NB4 (cell line): Measurements from ENCODE around the gene NAT8L.

ENCODE experiments used
- DNase-seq: peaks from one replicate; pipeline ENCODE4 v3.0.0; 2010; ENCODE audit warnings: low read depth
- H3K4me3 ChIP-seq: one replicate; pipeline ENCODE4 v1.5.1; 2011; ENCODE audit warnings: mild to moderate bottlenecking, low read depth, low read length, moderate library complexity
- MYC ChIP-seq: IDR thresholded peaks from 2 replicates; pipeline ENCODE4 v1.6.1; 2011; ENCODE audit warnings: low read depth, low read length
- POLR2A ChIP-seq: IDR thresholded peaks from 2 replicates; pipeline ENCODE4 v1.6.1; 2011; ENCODE audit warnings: mild to moderate bottlenecking; ENCODE audit not compliant: insufficient read length; ENCODE audit errors: extremely low read depth
- TF ChIP-seq, protein P1 (sequence below): IDR thresholded peaks from one replicate; pipeline ENCODE4 v1.5.1; 2012; ENCODE audit warnings: low read depth, low read length
- TF ChIP-seq, protein P2 (sequence below): IDR thresholded peaks from 2 replicates; pipeline ENCODE4 v1.6.1; 2011; ENCODE audit warnings: low read depth, low read length

The NAT8L gene

DNA sequence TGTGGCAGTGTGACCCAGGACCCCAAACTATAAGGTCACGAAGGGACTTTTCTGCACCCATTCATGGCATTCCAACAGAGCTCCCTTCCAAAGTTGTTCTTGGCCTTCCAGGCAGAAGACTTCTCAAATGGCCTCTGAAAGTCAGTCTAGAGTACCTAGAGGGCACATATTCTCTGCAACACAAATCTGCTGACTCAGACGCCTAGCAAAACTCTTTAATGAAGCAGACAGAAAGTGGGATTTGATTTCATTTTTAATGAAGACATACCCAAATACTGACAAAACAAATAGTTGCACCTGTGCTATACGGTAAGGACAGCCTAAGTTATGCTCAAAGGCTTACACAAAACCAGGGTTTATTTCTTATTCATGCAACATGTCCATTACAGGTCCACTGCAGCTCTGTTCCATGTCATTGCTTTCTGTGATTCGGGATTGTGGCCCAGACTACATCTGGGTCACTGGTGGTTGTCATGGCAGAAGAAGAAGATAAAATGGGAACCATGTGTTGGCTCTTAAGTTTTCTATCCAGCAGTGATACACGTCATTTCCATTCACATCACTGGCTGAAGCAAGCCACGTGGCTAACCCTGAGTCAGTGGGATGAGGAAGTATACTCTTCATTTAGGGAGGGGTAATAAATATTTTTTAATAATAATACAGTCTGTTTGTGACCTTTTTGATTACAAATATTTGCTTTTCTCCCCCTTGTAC is 57.7 kb downstream of the NAT8L start:
- H3K4me3 ChIP-seq, result no peak overlapping the region
- DNase-seq, result no peak

More for the DNA sequence above, 57.7 kb downstream of the NAT8L start:
- TF ChIP-seq, protein P1, sequence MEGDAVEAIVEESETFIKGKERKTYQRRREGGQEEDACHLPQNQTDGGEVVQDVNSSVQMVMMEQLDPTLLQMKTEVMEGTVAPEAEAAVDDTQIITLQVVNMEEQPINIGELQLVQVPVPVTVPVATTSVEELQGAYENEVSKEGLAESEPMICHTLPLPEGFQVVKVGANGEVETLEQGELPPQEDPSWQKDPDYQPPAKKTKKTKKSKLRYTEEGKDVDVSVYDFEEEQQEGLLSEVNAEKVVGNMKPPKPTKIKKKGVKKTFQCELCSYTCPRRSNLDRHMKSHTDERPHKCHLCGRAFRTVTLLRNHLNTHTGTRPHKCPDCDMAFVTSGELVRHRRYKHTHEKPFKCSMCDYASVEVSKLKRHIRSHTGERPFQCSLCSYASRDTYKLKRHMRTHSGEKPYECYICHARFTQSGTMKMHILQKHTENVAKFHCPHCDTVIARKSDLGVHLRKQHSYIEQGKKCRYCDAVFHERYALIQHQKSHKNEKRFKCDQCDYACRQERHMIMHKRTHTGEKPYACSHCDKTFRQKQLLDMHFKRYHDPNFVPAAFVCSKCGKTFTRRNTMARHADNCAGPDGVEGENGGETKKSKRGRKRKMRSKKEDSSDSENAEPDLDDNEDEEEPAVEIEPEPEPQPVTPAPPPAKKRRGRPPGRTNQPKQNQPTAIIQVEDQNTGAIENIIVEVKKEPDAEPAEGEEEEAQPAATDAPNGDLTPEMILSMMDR, result no peak
- TF ChIP-seq POLR2A (no peak), MYC (no peak)
- TF ChIP-seq, protein P2, sequence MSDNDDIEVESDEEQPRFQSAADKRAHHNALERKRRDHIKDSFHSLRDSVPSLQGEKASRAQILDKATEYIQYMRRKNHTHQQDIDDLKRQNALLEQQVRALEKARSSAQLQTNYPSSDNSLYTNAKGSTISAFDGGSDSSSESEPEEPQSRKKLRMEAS, result no peak
